HFF-Myc (cell line): ENCODE measurements around the gene HEPACAM.

Experiments
- DNase-seq: peaks from one replicate; pipeline ENCODE4 v3.0.0-alpha.2; 2011; ENCODE audit warnings: low read depth; ENCODE audit errors: extremely low read depth
- H3K4me3 ChIP-seq: replicated peaks from 2 replicates; pipeline ENCODE4 v1.5.1; 2011; ENCODE audit warnings: low read depth, mild to moderate bottlenecking, control low read depth, low read length
- TF ChIP-seq, protein P1 (sequence below): IDR thresholded peaks from 2 replicates; pipeline ENCODE4 v1.5.1; 2012; ENCODE audit warnings: mild to moderate bottlenecking, low read depth, low read length, control low read depth; ENCODE audit errors: missing control alignments

The HEPACAM gene

DNA sequence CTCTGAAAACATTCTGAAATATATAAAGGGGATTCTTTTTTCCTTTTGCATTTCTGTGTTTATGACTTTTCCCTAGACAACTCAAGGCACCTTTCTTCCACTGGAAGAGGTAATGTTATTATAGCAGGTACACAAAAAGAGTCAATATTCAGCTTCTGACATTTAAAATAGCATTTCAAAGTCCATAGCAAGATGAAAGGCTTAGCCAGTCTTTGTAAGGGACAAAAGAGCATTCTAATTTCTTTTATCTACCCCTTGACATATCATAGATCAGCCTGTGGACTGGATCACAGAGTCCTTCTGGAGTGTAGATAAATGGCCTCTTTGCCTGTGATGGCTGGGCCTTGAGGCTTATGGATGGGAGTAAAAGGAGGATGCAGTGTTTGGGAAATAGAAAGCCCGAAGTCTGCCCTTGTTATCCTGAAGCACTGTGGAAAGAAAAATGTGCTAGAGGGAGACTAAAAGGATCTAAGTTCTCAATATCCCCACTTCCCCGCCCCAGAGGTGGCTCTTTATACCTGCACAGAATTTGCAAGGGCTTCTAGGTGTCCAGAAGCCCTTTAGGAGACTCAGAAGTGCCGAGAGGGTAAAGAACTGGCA is 1.6 kb upstream of the HEPACAM start:
- no peak overlapping the region for H3K4me3 ChIP-seq
- TF ChIP-seq, protein P1, sequence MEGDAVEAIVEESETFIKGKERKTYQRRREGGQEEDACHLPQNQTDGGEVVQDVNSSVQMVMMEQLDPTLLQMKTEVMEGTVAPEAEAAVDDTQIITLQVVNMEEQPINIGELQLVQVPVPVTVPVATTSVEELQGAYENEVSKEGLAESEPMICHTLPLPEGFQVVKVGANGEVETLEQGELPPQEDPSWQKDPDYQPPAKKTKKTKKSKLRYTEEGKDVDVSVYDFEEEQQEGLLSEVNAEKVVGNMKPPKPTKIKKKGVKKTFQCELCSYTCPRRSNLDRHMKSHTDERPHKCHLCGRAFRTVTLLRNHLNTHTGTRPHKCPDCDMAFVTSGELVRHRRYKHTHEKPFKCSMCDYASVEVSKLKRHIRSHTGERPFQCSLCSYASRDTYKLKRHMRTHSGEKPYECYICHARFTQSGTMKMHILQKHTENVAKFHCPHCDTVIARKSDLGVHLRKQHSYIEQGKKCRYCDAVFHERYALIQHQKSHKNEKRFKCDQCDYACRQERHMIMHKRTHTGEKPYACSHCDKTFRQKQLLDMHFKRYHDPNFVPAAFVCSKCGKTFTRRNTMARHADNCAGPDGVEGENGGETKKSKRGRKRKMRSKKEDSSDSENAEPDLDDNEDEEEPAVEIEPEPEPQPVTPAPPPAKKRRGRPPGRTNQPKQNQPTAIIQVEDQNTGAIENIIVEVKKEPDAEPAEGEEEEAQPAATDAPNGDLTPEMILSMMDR, result no peak
- no peak for DNase-seq

DNA sequence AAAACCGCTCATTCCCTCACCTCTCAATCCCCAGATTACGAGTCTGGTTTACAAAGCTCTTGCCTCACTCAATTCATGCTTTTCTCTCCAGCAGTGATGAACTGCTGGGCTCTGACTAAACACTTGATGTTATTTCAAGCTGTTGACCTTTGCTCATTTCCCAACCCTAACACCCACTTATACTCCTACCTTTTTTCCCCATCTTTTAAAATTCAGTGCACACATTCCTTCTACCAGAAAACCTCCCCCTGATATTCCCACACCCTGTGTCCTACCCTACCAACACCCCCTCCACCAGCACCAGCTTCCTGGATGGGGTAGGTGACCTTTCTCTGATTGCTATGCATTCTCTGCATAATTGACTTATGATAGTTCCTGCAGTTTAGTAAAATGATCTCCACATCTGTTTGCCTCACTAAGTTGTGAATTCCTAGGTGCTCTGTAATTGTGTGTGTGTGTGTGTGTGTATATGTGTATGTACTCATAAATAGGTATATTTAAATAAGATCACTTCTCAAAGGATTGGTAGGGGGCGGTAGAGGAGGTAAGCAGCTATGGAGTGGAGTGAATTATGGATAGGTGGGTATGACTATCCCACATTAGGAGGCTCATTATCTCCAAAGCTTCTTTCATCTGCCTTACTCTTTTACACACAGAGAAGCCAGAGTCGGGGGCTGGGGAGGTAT is 842 bp downstream of the HEPACAM start:
- peak; percentile 53 for DNase-seq
- TF ChIP-seq, protein P1, result peak; percentile 16
- H3K4me3 ChIP-seq, result no peak overlapping the region

GRCh38 chr11:124930799-124931198 is 5.0 kb downstream of the HEPACAM start:
- TF ChIP-seq, protein P1, result no peak
- H3K4me3 ChIP-seq, result no peak overlapping the region
- DNase-seq, result no peak

- no peak for DNase-seq
- TF ChIP-seq, protein P1, result no peak
- H3K4me3 ChIP-seq, result no peak overlapping the region
Observed at GRCh38 chr11:124928942-124929665, 6.7 kb downstream of the HEPACAM start.

- TF ChIP-seq, protein P1, result no peak
- no peak overlapping the region for H3K4me3 ChIP-seq
- no peak for DNase-seq
Observed at GRCh38 chr11:124923296-124923695, 12.6 kb downstream of the HEPACAM start.

DNA sequence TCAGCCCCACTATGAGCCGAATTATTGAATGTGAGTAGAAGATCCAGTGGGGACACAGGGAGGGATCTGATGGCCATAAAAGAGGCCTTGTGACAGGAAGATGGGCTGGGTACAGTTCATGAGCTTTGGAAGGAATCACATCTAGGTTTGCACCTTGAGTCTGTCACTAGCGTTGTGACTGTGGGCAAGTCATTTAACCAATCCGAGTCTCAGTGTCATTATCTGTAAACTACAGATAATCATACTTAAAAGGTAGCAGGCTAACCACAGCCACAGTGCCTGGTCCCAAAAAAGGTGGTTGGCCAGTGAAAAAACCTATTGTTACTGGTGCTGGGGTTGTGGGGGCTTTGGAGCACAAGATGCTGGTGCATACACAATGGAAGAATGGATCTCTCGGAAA is 13.0 kb downstream of the HEPACAM start:
- TF ChIP-seq, protein P1, result no peak
- no peak for DNase-seq
- no peak overlapping the region for H3K4me3 ChIP-seq
